Activated CD4-positive, alpha-beta T cell treated with anti-CD3 and anti-CD28 coated beads for 48 hours (primary cell): ENCODE measurements around the gene XRCC5.

ENCODE experiments used
- DNase-seq: peaks from one replicate; pipeline ENCODE4 v3.0.0-alpha.2; 2020

The XRCC5 gene

DNA sequence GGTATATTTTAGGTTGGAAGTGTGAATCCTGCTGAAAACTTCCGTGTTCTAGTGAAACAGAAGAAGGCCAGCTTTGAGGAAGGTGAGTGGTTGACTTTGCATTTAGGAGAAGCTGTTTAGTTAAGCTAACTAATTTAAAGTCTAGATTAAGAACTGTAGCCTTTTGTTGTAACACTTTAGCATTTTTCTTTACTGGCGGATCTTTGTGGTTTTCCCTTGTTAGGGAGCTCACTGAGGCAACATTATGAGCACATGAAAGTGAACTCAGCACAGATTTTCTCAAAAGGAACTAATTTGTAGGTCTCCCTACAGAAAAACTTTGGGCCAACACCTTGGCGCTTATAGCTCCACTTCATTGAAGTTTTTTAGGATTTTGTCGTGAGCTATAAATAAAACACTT is 52.8 kb downstream of the XRCC5 start:
- no peak for DNase-seq

DNA sequence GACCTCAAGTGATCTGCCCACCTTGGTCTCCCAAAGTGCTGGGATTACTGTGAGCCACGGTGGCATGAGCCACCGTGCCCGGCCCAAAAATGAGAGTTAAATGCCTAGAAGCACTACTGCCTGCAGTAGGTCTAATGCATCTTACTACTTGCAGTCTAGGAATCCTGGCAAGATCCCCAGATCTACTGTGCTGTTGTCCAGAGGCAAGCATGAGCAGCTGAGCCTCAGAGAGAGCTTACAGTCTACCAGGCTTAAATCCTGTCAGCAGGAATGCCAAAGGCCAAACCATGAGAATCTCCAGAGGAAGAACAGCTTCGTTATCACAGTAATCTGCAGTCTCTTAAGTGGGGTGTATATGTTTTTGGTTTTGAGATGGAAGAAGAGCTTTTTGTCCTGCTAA is 54.4 kb downstream of the XRCC5 start:
- DNase-seq, result no peak

GRCh38 chr2:216164087-216164486 is 54.9 kb downstream of the XRCC5 start:
- no peak for DNase-seq

DNA sequence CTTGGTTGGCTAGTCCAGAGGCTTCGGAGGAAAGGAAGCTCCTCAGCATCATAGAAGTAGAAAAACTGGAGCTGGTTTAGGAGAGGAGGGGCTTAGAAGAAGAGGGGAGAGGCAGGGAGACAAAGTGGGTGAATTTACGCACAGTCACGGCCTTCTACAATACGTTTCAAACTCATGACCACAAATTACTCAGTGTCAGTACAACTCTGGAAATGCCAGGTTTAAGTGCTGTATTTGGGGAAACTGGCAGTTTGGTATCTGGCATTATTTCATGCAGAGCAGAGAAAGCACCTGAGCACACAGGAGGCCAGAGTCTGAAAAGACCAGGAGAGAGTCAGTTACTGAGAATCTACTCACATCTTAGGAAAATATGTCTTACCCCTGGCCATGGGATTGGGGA is 55.4 kb downstream of the XRCC5 start:
- no peak for DNase-seq

- no peak for DNase-seq
Measured at GRCh38 chr2:216165711-216166110, 56.6 kb downstream of the XRCC5 start.

DNA sequence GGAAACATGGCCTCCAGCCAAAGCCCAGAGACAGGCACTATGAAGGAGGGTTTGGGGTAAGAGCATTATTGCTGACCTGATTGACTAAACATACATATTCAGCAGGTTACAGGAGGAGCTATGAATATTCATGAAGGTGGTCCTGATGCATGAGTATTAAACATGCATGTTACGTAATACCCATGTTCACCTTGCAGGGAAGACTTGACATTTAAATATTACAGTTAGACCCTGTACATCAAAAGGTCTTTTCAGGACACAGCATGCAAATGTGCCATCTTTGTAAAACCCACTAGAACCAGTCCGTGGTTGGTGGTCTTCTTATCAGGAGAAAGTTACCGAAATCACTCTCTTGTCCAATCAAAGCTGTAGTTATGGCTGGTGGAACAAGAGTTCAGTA is 59.9 kb downstream of the XRCC5 start:
- DNase-seq, result no peak

- DNase-seq, result no peak
Measured at GRCh38 chr2:216170076-216170763, 61.1 kb downstream of the XRCC5 start.

GRCh38 chr2:216171011-216171410 is 61.9 kb downstream of the XRCC5 start:
- no peak for DNase-seq

DNA sequence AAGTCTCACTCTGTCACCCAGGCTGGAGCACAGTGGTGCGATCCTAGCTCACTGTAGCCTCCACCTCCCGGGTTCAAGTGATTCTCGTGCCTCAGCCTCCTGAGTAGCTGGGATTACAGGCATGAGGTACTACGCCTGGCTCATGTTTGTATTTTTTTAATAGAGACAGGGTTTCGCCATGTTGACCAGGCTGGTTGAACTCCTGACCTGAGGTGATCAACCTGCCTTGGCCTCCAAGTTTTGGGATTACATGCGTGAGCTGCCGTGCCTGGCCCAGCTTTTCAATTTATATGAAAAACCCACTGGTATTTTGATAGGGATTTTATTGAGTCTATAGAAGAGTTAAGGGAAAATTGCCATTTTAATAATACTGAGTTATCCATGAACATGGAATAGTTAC is 63.3 kb downstream of the XRCC5 start:
- no peak for DNase-seq

DNA sequence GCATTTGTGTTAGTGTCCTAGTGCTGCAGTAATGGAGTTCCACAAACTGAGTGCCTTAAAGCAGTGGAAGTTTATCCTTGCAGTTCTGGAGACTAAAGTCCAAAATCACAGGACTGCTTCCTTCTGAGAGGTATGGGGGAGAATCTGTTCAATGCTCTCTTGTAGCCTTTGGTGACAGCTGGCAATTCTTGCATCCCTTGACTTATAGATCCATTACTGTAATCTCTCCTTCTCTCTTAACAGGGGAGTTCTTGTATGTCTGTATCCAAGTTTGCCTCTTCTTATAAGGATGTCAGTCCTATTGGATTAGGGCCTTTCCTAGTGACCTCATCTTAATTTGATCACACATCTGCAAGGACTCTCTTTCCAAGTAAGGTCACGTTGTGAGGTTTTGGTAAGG is 69.9 kb downstream of the XRCC5 start:
- DNase-seq, result no peak

DNA sequence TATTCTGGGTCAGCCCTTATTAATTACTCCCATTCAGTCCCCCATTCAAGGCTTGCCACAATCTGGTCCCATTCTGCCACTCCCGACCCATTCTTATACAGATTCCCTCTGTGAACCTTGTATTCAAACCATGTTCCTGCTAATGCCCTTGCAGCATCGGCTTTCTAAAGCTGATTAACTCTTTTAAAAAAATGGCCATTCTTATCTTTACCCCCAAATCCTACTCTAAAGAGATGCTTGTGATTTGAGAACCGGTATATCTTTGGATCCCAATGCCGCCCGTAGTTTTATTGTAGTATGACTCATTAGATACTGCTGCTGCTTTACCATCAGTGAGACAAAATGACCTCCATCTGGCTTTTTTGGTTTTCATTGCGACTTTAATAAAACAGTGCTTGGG is 72.2 kb downstream of the XRCC5 start:
- no peak for DNase-seq

DNA sequence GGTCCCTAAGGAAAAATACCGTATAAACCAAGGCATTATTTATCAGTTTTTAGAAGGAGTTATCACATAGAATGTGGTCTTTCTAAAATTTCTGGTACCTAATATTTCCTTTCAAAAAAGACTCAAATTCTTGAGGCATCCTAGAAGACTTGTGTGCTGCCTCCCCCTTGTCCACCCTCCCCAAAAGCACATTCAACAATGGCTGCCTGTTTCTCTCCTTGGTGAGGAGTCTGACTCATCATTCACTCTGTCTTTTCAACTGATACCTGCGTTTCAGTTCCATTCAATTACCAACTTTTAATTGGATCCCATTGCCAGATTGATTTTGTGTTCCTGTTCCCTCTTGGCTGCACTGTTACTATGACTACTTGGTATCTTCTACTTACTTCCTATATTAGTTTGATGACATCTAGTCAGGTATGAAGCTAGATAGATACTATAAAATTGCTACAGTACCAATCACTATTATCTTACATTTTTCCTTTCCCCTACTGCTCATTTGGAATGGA is 72.9 kb downstream of the XRCC5 start:
- DNase-seq, result no peak

DNA sequence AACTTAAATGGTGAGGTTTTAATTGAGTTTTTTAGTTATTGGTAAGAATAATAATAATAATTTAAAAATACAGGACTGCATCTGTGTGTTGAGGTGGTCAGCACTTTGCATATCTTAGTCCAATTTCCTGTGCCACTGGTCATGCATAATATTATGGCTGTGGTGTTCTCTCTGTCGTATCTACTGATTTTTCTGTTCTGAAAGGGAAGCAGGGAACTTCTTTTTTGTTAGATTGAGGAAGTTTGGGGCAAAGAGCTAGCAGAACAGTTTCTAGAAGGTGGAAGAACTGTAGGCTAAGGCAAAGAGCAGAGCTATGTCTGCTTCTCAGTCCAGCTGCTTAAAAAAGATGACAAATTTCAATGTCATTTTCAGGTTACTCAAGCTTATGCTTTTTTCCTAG is 74.3 kb downstream of the XRCC5 start:
- no peak for DNase-seq

- DNase-seq, result no peak
Measured at GRCh38 chr2:216188559-216188850, 79.4 kb downstream of the XRCC5 start.

DNA sequence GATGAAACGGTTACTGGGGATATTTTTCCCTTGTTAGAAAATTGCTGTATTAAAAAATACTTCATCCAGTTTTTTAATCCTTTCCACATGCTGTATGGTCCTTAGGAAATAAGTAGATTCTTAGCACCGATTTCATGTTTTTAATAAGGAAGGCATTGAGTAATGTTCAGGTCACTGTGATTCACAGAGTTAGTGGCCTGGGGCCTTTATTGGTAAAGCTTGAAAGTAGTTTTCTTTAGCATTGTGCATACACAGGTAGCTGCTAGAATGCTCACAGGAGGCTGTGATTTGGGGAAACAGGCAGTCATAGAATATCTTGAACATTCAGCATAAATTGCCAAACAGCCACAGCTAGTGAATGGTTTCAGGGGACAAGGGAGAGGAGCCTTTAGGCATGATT is 79.8 kb downstream of the XRCC5 start:
- DNase-seq, result no peak

DNA sequence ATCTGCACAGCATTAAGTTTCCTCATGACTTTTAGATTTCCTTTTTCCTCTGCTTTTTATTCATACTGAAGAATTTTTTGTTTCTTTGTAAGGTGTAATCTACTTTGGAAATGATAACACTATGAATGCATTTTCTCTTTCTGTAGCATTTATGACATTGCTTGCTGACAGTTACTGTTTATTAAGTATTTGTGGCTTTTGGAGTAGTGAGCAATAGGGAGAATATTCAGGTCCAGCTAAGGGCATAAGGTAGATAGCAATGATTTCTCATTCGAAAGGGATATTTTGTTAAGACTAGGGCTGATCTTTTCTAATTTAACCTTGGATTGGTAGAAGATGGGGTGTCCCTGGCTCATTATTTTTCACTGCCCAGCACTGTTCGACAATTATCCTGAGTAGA is 80.3 kb downstream of the XRCC5 start:
- DNase-seq, result no peak

GRCh38 chr2:216192181-216192580 is 83.0 kb downstream of the XRCC5 start:
- no peak for DNase-seq

- DNase-seq, result no peak
Measured at GRCh38 chr2:216192931-216193330, 83.8 kb downstream of the XRCC5 start.

DNA sequence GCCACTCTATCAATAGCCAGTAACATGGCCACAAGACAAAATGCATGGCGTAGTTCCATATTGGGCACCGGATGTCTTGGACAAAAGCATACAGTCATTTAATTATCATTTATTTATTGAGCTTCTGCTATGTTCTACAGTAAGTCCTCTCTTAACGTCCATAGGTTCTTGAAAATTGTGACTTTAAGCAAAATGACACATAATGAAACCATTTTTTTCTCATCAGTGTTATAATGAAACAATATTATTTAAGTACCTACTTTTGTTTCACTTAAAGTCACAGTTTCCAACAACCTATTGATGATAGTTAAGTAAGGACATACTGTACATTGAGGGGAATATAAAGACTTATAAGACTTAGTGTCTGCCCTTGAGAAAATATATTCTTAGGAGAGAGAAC is 84.9 kb downstream of the XRCC5 start:
- no peak for DNase-seq

DNA sequence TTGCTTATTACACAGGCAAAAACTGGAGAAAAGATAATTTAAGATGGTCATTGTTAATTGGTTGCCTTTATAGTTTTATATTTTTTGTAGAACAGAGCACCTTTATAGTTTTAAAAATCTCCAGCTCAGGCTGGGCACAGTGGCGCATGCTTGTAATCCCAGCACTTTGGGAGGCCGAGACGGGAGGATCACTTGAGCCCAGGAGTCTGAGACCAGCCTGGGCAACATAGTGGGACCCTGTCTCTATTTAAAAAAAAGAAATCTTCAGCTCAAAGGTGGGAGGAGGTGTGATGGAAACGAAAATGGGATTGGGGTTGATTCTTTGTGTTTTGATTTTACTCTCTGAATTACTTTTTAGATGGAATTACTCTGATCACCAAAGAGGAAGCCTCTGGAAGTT is 85.4 kb downstream of the XRCC5 start:
- no peak for DNase-seq

DNA sequence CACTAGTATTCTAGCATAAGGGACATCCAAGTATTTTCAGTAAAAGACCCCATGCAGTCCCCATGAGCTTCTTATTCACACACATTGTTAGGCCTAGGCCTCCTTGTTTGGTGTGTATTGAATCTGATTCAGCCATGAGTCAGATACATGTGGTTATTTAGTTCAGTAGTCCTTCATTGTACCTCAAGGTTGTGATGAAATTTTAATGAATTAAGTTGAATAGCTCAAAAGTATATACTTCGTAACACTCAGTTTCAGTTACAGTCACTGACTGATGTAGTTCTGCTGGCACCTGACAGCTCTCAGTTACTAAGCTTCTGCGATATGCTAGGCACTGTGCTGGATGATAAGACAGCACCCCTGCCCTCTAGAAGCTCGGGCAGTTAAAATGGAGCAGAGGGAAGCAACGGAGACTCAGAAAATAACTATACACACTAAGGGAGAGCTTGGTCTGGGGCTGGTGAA is 86.4 kb downstream of the XRCC5 start:
- DNase-seq, result peak; percentile 48

GRCh38 chr2:216201692-216202306 is 92.7 kb downstream of the XRCC5 start:
- no peak for DNase-seq

DNA sequence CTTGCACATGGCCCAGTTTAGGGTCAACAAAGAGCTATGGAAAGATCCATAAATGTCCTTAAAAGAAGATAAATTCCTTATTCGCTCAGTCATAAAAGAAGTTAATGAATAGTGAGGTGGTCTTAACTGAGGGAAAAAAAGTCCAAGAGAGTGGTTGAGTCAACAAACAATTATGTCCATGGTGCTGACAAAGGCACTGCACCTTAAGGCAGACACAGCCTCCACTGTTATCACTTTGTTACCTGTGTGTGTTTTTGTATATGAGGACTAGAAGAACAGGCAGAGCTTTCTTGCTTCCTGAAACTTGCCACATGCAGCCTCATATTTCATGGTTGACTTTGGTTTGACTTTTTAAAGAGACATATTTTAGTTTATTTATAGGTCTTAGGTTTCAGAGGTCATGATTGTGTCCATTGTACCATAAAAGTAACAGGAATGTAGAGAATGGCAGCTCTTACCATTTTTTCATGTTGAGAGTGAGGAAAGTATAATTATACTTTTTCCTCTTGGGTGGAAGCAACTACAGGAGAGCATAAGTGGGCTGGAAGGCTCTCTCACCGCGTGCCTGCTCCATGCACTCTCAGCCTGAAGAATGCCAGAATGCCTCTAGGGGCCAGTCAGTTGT is 93.6 kb downstream of the XRCC5 start:
- DNase-seq, result no peak

GRCh38 chr2:216205486-216205885 is 96.3 kb downstream of the XRCC5 start:
- DNase-seq, result no peak
